HL-60 (cell line): ENCODE results near the gene TNIP1.
A peak's percentile ranks its signal among the peaks of the same experiment; 100 is the strongest.

Experiments
- DNase-seq, 2 experiments: peaks; one replicate each; pipeline ENCODE4 v3.0.0-alpha.2; 2010 to 2020; ENCODE audit warnings: low read depth in 1 of 2, low spot score in 1 of 2
- H3K27ac ChIP-seq: fragments of 250-450 bp; sonication (Bioruptor Pico); replicated peaks from 2 replicates; pipeline ENCODE4 v1.5.1; 2020; ENCODE audit warnings: mild to moderate bottlenecking, moderate library complexity
- H3K27me3 ChIP-seq: fragments of 250-450 bp; sonication (Bioruptor Pico); 2 replicates; pipeline ENCODE4 v1.5.1; 2021; ENCODE audit warnings: mild to moderate bottlenecking, moderate library complexity; ENCODE audit not compliant: insufficient read depth, poor library complexity, severe bottlenecking
- H3K4me3 ChIP-seq: replicated peaks from 2 replicates; pipeline ENCODE4 v1.5.1; 2011; ENCODE audit warnings: mild to moderate bottlenecking, control low read depth, low read length; ENCODE audit not compliant: insufficient read depth
- GABPA ChIP-seq: IDR thresholded peaks from 2 replicates; pipeline ENCODE4 v1.6.1; 2012; ENCODE audit warnings: low read depth
- POLR2AphosphoS5 ChIP-seq: IDR thresholded peaks from 2 replicates; pipeline ENCODE4 v1.6.1; 2012; ENCODE audit warnings: low read depth
- SPI1 ChIP-seq: IDR thresholded peaks from 2 replicates; pipeline ENCODE4 v1.6.1; 2012; ENCODE audit warnings: low read depth, mild to moderate bottlenecking, borderline replicate concordance
- TF ChIP-seq, protein P1 (sequence below): IDR thresholded peaks from one replicate; pipeline ENCODE4 v1.5.1; 2011; ENCODE audit warnings: low read length, control low read depth, inconsistent platforms; ENCODE audit not compliant: insufficient read depth
- TF ChIP-seq, protein P2 (sequence below): IDR thresholded peaks from 2 replicates; pipeline ENCODE4 v1.6.1; 2012; ENCODE audit warnings: low read depth; ENCODE audit not compliant: insufficient replicate concordance

TNIP1 gene

DNA sequence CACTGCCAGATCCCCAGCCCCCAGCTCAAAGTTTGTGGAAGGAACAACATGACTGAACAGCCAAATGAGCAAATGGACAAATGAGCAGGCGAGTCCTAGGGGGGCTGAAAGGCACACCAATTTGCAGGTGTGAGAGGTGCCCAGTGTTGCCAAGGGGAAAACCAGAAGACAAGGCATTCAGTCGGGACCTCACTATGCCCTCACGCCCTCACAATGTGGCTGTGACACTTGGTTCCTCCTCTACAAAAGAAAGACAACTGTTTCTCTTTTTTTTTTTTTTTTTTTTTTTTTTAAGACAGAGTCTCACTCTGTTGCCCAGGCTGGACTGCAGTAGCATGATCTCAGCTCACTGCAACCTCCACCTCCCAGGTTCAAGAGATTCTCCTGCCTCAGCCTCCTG is 28.0 kb downstream of the TNIP1 start:
- TF ChIP-seq GABPA (no peak), POLR2AphosphoS5 (no peak), SPI1 (no peak)
- TF ChIP-seq, protein P1, sequence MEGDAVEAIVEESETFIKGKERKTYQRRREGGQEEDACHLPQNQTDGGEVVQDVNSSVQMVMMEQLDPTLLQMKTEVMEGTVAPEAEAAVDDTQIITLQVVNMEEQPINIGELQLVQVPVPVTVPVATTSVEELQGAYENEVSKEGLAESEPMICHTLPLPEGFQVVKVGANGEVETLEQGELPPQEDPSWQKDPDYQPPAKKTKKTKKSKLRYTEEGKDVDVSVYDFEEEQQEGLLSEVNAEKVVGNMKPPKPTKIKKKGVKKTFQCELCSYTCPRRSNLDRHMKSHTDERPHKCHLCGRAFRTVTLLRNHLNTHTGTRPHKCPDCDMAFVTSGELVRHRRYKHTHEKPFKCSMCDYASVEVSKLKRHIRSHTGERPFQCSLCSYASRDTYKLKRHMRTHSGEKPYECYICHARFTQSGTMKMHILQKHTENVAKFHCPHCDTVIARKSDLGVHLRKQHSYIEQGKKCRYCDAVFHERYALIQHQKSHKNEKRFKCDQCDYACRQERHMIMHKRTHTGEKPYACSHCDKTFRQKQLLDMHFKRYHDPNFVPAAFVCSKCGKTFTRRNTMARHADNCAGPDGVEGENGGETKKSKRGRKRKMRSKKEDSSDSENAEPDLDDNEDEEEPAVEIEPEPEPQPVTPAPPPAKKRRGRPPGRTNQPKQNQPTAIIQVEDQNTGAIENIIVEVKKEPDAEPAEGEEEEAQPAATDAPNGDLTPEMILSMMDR: no peak
- TF ChIP-seq, protein P2, sequence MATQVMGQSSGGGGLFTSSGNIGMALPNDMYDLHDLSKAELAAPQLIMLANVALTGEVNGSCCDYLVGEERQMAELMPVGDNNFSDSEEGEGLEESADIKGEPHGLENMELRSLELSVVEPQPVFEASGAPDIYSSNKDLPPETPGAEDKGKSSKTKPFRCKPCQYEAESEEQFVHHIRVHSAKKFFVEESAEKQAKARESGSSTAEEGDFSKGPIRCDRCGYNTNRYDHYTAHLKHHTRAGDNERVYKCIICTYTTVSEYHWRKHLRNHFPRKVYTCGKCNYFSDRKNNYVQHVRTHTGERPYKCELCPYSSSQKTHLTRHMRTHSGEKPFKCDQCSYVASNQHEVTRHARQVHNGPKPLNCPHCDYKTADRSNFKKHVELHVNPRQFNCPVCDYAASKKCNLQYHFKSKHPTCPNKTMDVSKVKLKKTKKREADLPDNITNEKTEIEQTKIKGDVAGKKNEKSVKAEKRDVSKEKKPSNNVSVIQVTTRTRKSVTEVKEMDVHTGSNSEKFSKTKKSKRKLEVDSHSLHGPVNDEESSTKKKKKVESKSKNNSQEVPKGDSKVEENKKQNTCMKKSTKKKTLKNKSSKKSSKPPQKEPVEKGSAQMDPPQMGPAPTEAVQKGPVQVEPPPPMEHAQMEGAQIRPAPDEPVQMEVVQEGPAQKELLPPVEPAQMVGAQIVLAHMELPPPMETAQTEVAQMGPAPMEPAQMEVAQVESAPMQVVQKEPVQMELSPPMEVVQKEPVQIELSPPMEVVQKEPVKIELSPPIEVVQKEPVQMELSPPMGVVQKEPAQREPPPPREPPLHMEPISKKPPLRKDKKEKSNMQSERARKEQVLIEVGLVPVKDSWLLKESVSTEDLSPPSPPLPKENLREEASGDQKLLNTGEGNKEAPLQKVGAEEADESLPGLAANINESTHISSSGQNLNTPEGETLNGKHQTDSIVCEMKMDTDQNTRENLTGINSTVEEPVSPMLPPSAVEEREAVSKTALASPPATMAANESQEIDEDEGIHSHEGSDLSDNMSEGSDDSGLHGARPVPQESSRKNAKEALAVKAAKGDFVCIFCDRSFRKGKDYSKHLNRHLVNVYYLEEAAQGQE: no peak
- H3K27me3 ChIP-seq: no peaks in the 10 kb centered on the region
- no peak overlapping the region for H3K4me3 ChIP-seq
- H3K27ac ChIP-seq: no peak overlapping the region
- peak in 1 of 2 experiments; percentile 35 for DNase-seq

DNA sequence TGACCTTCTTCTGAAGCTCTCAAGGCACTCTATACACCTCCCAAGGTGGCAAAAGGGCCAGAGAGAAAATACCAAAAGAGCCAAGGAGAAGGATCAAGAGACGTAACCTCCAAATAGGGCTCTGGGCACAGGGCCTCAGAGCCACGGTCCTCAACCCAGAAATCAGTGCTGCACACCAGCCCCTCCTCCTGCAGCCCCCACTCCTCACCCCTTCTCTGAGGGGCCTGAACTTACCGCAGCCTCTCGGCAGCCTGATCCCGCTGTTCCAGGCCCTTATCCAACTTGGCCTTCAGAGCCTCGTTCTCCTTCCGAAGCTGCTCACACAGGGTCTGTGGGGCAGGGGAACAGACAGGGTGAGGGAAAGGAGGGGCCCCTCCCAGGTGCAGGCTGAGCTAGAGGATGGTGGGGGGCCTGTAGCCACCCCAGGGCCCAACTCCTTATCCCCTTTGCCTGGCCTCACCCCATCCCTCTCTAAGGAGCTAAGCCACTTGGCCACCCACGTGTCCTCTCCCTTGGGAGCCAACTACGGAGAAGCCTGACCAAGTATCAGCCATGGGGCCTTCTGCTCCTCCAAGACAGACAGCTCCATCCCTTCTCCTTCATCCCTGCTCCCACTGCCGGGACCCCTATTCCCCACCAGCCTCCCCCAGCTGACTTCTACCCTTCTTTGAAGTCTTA is 28.8 kb downstream of the TNIP1 start:
- TF ChIP-seq SPI1 (no peak), POLR2AphosphoS5 (no peak), GABPA (no peak)
- TF ChIP-seq, protein P1: no peak
- TF ChIP-seq, protein P2: no peak
- no peak for DNase-seq
- Histone ChIP-seq H3K27ac (no peak overlapping the region), H3K27me3 (no peaks in the 10 kb centered on the region), H3K4me3 (no peak overlapping the region)

DNA sequence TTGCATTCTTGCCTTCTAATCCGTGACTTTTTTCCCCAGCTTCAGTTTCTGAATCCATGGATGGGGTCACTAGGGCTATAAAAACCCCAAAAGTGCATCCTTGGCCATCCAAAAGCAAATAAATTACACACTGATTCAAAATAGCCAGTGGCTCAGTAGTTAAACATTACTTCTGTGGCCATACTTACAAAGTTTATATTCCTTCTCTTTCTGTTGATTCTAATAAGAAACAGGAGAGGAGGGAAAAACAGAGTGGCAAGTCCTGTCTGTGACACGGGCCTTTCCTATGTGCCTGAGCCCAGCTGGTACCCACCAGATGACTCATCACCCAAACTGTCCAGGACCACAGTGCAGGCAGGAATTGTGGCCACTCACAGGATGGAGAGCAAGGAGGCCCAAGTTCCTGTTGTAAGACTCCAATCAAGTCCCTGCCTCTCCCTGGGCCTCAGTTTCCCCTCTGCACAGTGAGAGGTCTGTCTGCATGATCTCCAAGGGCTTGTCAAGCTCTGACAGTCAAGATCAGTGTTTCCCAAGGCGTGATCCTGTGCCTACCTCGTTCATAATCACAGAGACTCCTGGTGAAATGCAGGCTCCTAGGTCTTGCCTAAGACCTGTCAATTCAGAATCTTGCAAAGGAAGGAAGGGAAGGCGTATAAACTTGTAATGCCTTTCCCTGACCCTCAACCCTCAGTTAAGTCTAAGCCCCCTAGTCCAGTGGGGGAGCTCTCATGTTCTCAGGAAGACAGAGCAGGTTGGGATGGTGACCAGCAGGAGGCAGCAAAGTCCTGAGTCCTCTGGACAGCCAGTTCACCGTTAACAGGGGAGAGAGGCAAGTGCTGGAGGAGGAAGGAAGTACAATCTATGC is 29.5 kb downstream of the TNIP1 start:
- H3K27me3 ChIP-seq: no peaks in the 10 kb centered on the region
- no peak overlapping the region for H3K27ac ChIP-seq
- DNase-seq: peak; percentile 69 to 90
- TF ChIP-seq, protein P1: peak; percentile 95
- TF ChIP-seq, protein P2: no peak
- TF ChIP-seq GABPA: no peak
- no peak for TF ChIP-seq POLR2AphosphoS5
- TF ChIP-seq SPI1: peak; percentile 70; the same call in 1 of the 2 replicates
- no peak overlapping the region for H3K4me3 ChIP-seq
